ENCODE measurements around the gene NDUFB6. TPM values are rescaled to one million over a fixed set of nuclear protein-coding genes. Genes with fewer than 3 reads are reported as not detected.
A peak's percentile ranks its signal among the peaks of the same experiment; 100 is the strongest.

NDUFB6 gene
- total and polyA plus RNA-seq, 9 of the 15 experiments (the other 6 are each of a cell fraction or from before 2014, with no cell fraction given): 26.5 to 88.1 (median 64.0) TPM

DNA sequence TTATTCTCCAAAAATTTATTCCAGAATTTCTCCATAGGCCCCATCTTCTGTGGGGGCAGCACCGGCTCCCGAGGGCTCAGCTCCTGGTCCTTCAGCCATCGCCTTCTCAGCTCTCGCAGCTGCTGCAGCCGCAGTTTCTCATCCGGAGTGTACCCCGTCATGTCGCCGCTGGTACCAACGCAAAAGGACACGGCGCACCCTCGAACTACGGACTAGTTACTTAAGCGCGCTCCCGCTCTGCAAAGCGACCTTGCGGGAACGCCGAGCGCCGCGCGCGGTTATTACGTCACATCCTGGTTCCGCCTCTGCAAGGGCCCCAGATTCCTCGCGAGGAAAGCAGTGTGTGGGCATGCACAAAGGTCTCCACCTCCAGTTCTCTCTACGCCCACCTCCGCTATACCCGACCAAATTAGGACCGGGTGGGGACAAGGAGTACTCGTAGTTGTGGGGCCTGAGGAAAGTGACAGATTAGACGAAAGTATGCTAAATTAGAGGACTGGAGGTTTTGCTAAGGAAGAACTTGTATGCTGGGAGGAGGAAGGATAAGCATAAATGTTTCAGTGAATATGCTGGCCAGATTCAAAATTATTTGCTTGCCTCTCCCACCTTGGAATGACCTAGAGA, at the start of gene NDUFB6 (continued):
- TF ChIP-seq CEBPG (CRISPR knock-in tag; IDR thresholded peaks at IDR 0.05): peak; percentile 78
- TF ChIP-seq CEBPG (tag; conservative IDR thresholded peaks at IDR 0.05 in 1 of 2, IDR thresholded peaks at IDR 0.05 in 1 of 2): peak; percentile 81 to 86
- no peak for TF ChIP-seq NCOR1 (IDR thresholded peaks at IDR 0.05)
- peak; percentile 7 for TF ChIP-seq ZFP36 (IDR thresholded peaks at IDR 0.05; ENCODE audit: low read depth, low read length, partially characterized antibody)
- TF ChIP-seq ATF7 (IDR thresholded peaks at IDR 0.05): peak; percentile 80
- TF ChIP-seq ZNF586 (CRISPR knock-in tag; conservative IDR thresholded peaks at IDR 0.05): no peak
- no peak for TF ChIP-seq ZNF766 (CRISPR knock-in tag; conservative IDR thresholded peaks at IDR 0.05)
- TF ChIP-seq C11orf30 (IDR thresholded peaks at IDR 0.05; ENCODE audit: low read depth): peak; percentile 92

DNA sequence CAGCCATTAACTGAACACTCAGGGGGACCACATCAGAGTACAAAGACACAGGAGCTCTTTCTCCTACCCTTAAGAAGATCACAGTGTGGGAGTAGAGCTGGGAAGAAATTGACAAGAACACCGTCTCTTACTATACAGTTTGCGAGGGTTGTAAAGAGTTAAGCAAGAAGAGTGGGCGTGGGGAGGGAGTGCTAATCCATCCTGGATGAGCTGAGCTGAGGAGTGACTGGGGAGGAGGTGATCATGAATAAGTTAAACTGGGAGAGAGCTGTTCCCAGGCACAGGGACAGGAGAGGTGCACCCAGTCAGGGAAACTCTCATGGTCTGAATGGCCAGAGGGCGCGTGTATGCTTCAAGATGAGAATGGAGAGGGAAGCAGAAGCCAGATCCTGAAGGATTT, 45.3 kb upstream of the NDUFB6 start:
- H3K36me3 ChIP-seq (ENCODE audit: control insufficient read depth, insufficient read depth, low read length): no peaks in the 10 kb centered on the region
- ChIA-PET POLR2A (interaction anchor here (0.7 kb wide), 1 partner anchor 37 kb away, joined by 3 read pairs; no protein-coding TSS in a partner anchor), CTCF (ENCODE audit: low intra/inter-chr PET ratio) (no interaction called here)
- no peak for ATAC-seq
- H3K27ac ChIP-seq (ENCODE audit: extremely low read depth, low read depth, low read length): no peak overlapping the region
- H3K9me1 ChIP-seq (ENCODE audit: control insufficient read depth, insufficient read depth, low read length): no peaks in the 10 kb centered on the region
- no peaks in the 10 kb centered on the region for H4K20me1 ChIP-seq (replicated peaks; ENCODE audit: control insufficient read depth, insufficient read depth, low read length)
- no peaks in the 10 kb centered on the region for H3K27me3 ChIP-seq (ENCODE audit: control insufficient read depth in 2 of 2, insufficient read depth in 2 of 2, low read length in 2 of 2)
- H3K79me2 ChIP-seq (ENCODE audit: control insufficient read depth, insufficient read depth, low read length): no peaks in the 10 kb centered on the region
- DNase-seq (ENCODE audit: extremely low read depth in 1 of 4, low spot score in 3 of 4): no peak
- intact Hi-C loops (cut with micrococcal nuclease) (no loop called here), in situ Hi-C loops (cut with MboI) (no loop called here)
- no peak overlapping the region for H3K4me3 ChIP-seq
- BruUV-seq (replicated peaks): no TSS peak
- no peaks in the 10 kb centered on the region for H3K4me1 ChIP-seq (replicated peaks in 1 of 2; ENCODE audit: control insufficient read depth in 2 of 2, insufficient read depth in 2 of 2, low read length in 2 of 2)
- no peak overlapping the region for H3K9ac ChIP-seq (ENCODE audit: insufficient read depth in 1 of 2, low read depth in 2 of 2, low read length in 2 of 2)
- H3K4me2 ChIP-seq (ENCODE audit: insufficient read depth, low read length): no peak overlapping the region
- no peak for FAIRE-seq
- WGBS (ENCODE audit: insufficient coverage, low coverage, missing lambda C conversion rate): 0% methylated on average over 5 of the region's 5 CpGs
- H3K9me3 ChIP-seq (replicated peaks; ENCODE audit: control insufficient read depth, insufficient read depth, low read depth, low read length): no peaks in the 10 kb centered on the region
- H2AFZ ChIP-seq (ENCODE audit: low read depth, low read length): no peak overlapping the region
- TF ChIP-seq ZSCAN29 (IDR thresholded peaks at IDR 0.05): no peak
- no peak for TF ChIP-seq FOS (IDR thresholded peaks at IDR 0.05; ENCODE audit: extremely low read depth, insufficient read length)
- no peak for TF ChIP-seq CAMTA2 (CRISPR knock-in tag; conservative IDR thresholded peaks at IDR 0.05)
- no peak for TF ChIP-seq HNRNPL (IDR thresholded peaks at IDR 0.05; ENCODE audit: low read depth, low read length)
- TF ChIP-seq GABPB1 (CRISPR knock-in tag; IDR thresholded peaks at IDR 0.05): no peak
- no peak for TF ChIP-seq NR3C1 (CRISPR knock-in tag; IDR thresholded peaks at IDR 0.05)
- no peak for TF ChIP-seq ZFPM2 (CRISPR knock-in tag; IDR thresholded peaks at IDR 0.05)
- no peak for TF ChIP-seq MYNN (IDR thresholded peaks at IDR 0.05)
- TF ChIP-seq MYNN (CRISPR knock-in tag; IDR thresholded peaks at IDR 0.05): no peak
- TF ChIP-seq TCF3 (CRISPR knock-in tag; IDR thresholded peaks at IDR 0.05): no peak
- TF ChIP-seq, protein P1, sequence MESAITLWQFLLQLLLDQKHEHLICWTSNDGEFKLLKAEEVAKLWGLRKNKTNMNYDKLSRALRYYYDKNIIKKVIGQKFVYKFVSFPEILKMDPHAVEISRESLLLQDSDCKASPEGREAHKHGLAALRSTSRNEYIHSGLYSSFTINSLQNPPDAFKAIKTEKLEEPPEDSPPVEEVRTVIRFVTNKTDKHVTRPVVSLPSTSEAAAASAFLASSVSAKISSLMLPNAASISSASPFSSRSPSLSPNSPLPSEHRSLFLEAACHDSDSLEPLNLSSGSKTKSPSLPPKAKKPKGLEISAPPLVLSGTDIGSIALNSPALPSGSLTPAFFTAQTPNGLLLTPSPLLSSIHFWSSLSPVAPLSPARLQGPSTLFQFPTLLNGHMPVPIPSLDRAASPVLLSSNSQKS (CRISPR knock-in tag; IDR thresholded peaks at IDR 0.05): no peak
- TF ChIP-seq CHD1 (IDR thresholded peaks at IDR 0.05; ENCODE audit: low read length): no peak
